OCI-LY1 (cell line): ENCODE data around the gene STAMBP.

Source experiments
- H2AFZ ChIP-seq: fragments of 200-600 bp; sonication (generic), shearing (Covaris generic); 2 replicates; pipeline ENCODE4 v1.6.0; 2014; ENCODE audit warnings: antibody characterized with exemption, mild to moderate bottlenecking, low read length
- H3F3A ChIP-seq: fragments of 200-600 bp; sonication (generic), shearing (Covaris generic); 2 replicates; pipeline ENCODE4 v1.6.0; 2014; ENCODE audit warnings: mild to moderate bottlenecking, antibody characterized with exemption, low read length, moderate library complexity; ENCODE audit not compliant: insufficient read depth
- H3K27ac ChIP-seq: fragments of 200-600 bp; sonication (generic); 2 replicates; pipeline ENCODE4 v1.5.1; 2014; ENCODE audit warnings: low read length, mixed run types, mild to moderate bottlenecking, low read depth; ENCODE audit not compliant: poor library complexity, severe bottlenecking
- H3K27me3 ChIP-seq: fragments of 200-600 bp; sonication (generic); 2 replicates; pipeline ENCODE4 v1.6.0; 2014; ENCODE audit warnings: antibody characterized with exemption, mild to moderate bottlenecking, low read length, moderate library complexity; ENCODE audit not compliant: insufficient read depth
- H3K36me3 ChIP-seq: fragments of 200-600 bp; sonication (generic); 2 replicates; pipeline ENCODE4 v1.6.1; 2014; ENCODE audit warnings: mild to moderate bottlenecking, antibody characterized with exemption, low read length, moderate library complexity, mixed read lengths; ENCODE audit not compliant: insufficient read depth
- H3K4me1 ChIP-seq: fragments of 200-600 bp; sonication (generic); 2 replicates; pipeline ENCODE4 v1.5.1; 2014; ENCODE audit warnings: mild to moderate bottlenecking, low read length, moderate library complexity; ENCODE audit not compliant: insufficient read depth, severe bottlenecking
- H3K4me2 ChIP-seq: fragments of 200-600 bp; sonication (generic), shearing (Covaris generic); 2 replicates; pipeline ENCODE4 v1.6.1; 2014; ENCODE audit warnings: low read length
- H3K4me3 ChIP-seq: fragments of 200-600 bp; sonication (generic); 2 replicates; pipeline ENCODE4 v1.5.1; 2014; ENCODE audit warnings: low read length, low read depth, mild to moderate bottlenecking, mixed read lengths; ENCODE audit not compliant: poor library complexity, severe bottlenecking
- H3K79me2 ChIP-seq: fragments of 200-600 bp; shearing (Covaris generic); 2 replicates; pipeline ENCODE4 v1.6.1; 2016; ENCODE audit warnings: mixed run types, low read length, mixed read lengths; ENCODE audit not compliant: insufficient read depth
- H3K9ac ChIP-seq: fragments of 200-600 bp; sonication (generic), shearing (Covaris generic); 2 replicates; pipeline ENCODE4 v1.6.1; 2014; ENCODE audit warnings: mild to moderate bottlenecking, low read length, mixed read lengths
- H3K9me2 ChIP-seq: fragments of 200-600 bp; sonication (generic), shearing (Covaris generic); 2 replicates; pipeline ENCODE4 v1.6.1; 2014; ENCODE audit warnings: low read depth, mild to moderate bottlenecking, low read length, mixed read lengths
- H3K9me3 ChIP-seq: fragments of 200-600 bp; shearing (Covaris generic); 2 replicates; pipeline ENCODE4 v1.6.1; 2014; ENCODE audit warnings: low read length, mixed read lengths
- H4K20me1 ChIP-seq: fragments of 200-600 bp; sonication (generic), shearing (Covaris generic); 2 replicates; pipeline ENCODE4 v1.6.0; 2016; ENCODE audit warnings: mild to moderate bottlenecking, low read length; ENCODE audit not compliant: insufficient read depth
- CTCF ChIP-seq: fragments of 200-600 bp; sonication (generic), shearing (Covaris generic); IDR thresholded peaks from 2 replicates; pipeline ENCODE4 v1.5.1; 2017; ENCODE audit warnings: mild to moderate bottlenecking, antibody characterized with exemption, low read length, moderate library complexity, mixed read lengths
- EZH2 ChIP-seq: fragments of 200-600 bp; sonication (generic), shearing (Covaris generic); IDR thresholded peaks from 2 replicates; pipeline ENCODE4 v1.8.0; 2017; ENCODE audit warnings: borderline replicate concordance, mixed run types, mild to moderate bottlenecking, antibody characterized with exemption, low read length, moderate library complexity, mixed read lengths

Gene STAMBP

DNA sequence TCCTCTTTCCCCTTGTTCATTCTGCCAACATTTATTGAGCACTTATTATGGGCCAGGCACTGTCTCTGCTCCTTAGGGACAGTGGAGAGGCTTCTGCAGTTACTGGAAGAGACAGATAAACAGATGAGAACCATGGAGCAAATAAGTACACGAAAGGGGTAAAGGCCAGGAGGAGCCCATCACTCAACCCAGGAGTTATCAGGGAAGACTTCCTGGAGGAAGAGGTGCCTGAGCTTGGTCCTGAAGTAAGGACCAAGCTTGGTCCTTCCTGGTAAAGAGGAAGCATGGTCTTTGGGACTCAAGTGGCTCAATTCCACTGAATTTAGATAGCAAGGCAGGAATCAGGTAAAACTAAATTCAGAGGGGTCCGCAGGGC is 65.7 kb downstream of the STAMBP start:
- Histone ChIP-seq H3K79me2 (no peaks in the 10 kb centered on the region), H3K27ac (no peak overlapping the region), H3K36me3 (no peaks in the 10 kb centered on the region), H3K9ac (no peak overlapping the region), H3K9me2 (no peaks in the 10 kb centered on the region), H3K4me3 (no peak overlapping the region), H3K4me2 (no peak overlapping the region), H2AFZ (no peak overlapping the region), H3K9me3 (no peaks in the 10 kb centered on the region), H3K4me1 (no peaks in the 10 kb centered on the region), H4K20me1 (no peaks in the 10 kb centered on the region), H3K27me3 (no peaks in the 10 kb centered on the region), H3F3A (no peaks in the 10 kb centered on the region)
- TF ChIP-seq EZH2 = no peak
- no peak for TF ChIP-seq CTCF

DNA sequence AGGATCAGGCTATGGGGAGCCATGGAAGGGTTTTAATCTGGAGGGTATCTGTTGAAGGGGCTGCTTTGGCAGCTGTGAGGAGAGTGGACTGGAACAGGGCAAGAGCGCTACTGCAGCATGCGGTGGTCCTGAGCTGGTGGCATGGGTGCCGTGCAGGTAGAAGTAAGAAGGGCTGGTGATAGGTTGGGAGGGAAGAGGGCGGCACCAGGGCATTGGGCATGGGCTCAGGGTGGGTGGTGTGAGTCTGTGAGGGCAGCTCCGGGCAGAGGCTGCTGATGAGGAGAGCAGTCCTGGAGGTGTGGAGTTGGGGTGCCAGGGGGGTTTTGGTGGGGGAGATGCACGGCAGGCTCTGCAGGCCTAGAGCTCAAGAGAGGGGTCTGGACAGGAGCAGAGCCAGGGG is 66.1 kb downstream of the STAMBP start:
- Histone ChIP-seq H4K20me1 (no peaks in the 10 kb centered on the region), H3K4me1 (no peaks in the 10 kb centered on the region), H3K4me3 (no peak overlapping the region)

GRCh38 chr2:73895473-73895872 is 66.7 kb downstream of the STAMBP start:
- Histone ChIP-seq H3K9me3 (no peaks in the 10 kb centered on the region), H2AFZ (no peak overlapping the region), H3F3A (no peaks in the 10 kb centered on the region), H3K36me3 (no peaks in the 10 kb centered on the region), H4K20me1 (no peaks in the 10 kb centered on the region), H3K9me2 (no peaks in the 10 kb centered on the region), H3K4me2 (no peak overlapping the region), H3K79me2 (no peaks in the 10 kb centered on the region), H3K9ac (no peak overlapping the region), H3K27ac (no peak overlapping the region), H3K27me3 (no peaks in the 10 kb centered on the region), H3K4me3 (no peak overlapping the region), H3K4me1 (no peaks in the 10 kb centered on the region)
- TF ChIP-seq CTCF (no peak), EZH2 (no peak)

More for the DNA sequence above, 66.1 kb downstream of the STAMBP start:
- H3K36me3 ChIP-seq = no peaks in the 10 kb centered on the region
- H3K27me3 ChIP-seq = no peaks in the 10 kb centered on the region
- no peak overlapping the region for H3K9ac ChIP-seq
- H3K4me2 ChIP-seq = no peak overlapping the region
- no peaks in the 10 kb centered on the region for H3K9me2 ChIP-seq
- no peaks in the 10 kb centered on the region for H3F3A ChIP-seq
- H2AFZ ChIP-seq = no peak overlapping the region
- H3K79me2 ChIP-seq = no peaks in the 10 kb centered on the region
- no peak overlapping the region for H3K27ac ChIP-seq
- TF ChIP-seq CTCF (no peak), EZH2 (no peak)
- H3K9me3 ChIP-seq = no peaks in the 10 kb centered on the region
